HCT116 (cell line): Measurements from ENCODE around the gene COL19A1.

Experiments
- ELF1 ChIP-seq: IDR thresholded peaks from 2 replicates; pipeline ENCODE4 v1.6.1; 2012; ENCODE audit warnings: low read depth, borderline replicate concordance
- EZH2 ChIP-seq: fragments of 200-600 bp; sonication (generic); IDR thresholded peaks from 2 replicates; pipeline ENCODE4 v1.6.1; 2017; ENCODE audit warnings: antibody characterized with exemption, mixed run types
- EZH2phosphoT487 ChIP-seq: fragments of 200-600 bp; IDR thresholded peaks from 2 replicates; pipeline ENCODE4 v1.6.1; 2018; ENCODE audit warnings: antibody characterized with exemption, borderline replicate concordance
- POLR2A ChIP-seq: IDR thresholded peaks from 2 replicates; pipeline ENCODE4 v1.7.0; 2011; ENCODE audit warnings: borderline replicate concordance; ENCODE audit not compliant: insufficient read depth, insufficient read length; ENCODE audit errors: extremely low read depth
- POLR2AphosphoS5 ChIP-seq: IDR thresholded peaks from 2 replicates; pipeline ENCODE4 v1.6.1; 2011; ENCODE audit warnings: mild to moderate bottlenecking, low read depth, low read length, moderate library complexity
- RAD21 ChIP-seq: IDR thresholded peaks from 2 replicates; pipeline ENCODE4 v1.6.1; 2012; ENCODE audit warnings: low read depth, mild to moderate bottlenecking
- SP1 ChIP-seq: IDR thresholded peaks from 2 replicates; pipeline ENCODE4 v1.6.1; 2012; ENCODE audit warnings: low read depth
- TCF7L2 ChIP-seq: IDR thresholded peaks from 2 replicates; pipeline ENCODE4 v1.7.0; 2011; ENCODE audit warnings: borderline replicate concordance, inconsistent platforms; ENCODE audit not compliant: insufficient read depth, insufficient read length; ENCODE audit errors: extremely low read depth
- ZNF274 ChIP-seq: fragments of 200-500 bp; sonication (Bioruptor generic); IDR thresholded peaks from 2 replicates; pipeline ENCODE4 v1.6.1; 2014; ENCODE audit warnings: mild to moderate bottlenecking, low read depth, low read length, inconsistent platforms
- TF ChIP-seq, protein P1 (sequence below), 3 experiments: fragments of 200-600 bp in 1 of 3; sonication (generic) in 1 of 3; IDR thresholded peaks in 2 of 3; conservative IDR thresholded peaks in 1 of 3; 2 replicates each; pipeline ENCODE4 v1.5.1; 2012 to 2017; ENCODE audit warnings: low read depth in 2 of 3, low read length in 2 of 3, antibody characterized with exemption in 1 of 3, borderline replicate concordance in 1 of 3, control low read depth in 1 of 3, mild to moderate bottlenecking in 1 of 3, mixed read lengths in 1 of 3, mixed run types in 1 of 3, moderate library complexity in 1 of 3; ENCODE audit not compliant: insufficient read depth in 1 of 3
- TF ChIP-seq, protein P2 (sequence below): IDR thresholded peaks from 2 replicates; pipeline ENCODE4 v1.6.1; 2012
- TF ChIP-seq, protein P3 (sequence below): IDR thresholded peaks from 2 replicates; pipeline ENCODE4 v1.6.1; 2012

DNA sequence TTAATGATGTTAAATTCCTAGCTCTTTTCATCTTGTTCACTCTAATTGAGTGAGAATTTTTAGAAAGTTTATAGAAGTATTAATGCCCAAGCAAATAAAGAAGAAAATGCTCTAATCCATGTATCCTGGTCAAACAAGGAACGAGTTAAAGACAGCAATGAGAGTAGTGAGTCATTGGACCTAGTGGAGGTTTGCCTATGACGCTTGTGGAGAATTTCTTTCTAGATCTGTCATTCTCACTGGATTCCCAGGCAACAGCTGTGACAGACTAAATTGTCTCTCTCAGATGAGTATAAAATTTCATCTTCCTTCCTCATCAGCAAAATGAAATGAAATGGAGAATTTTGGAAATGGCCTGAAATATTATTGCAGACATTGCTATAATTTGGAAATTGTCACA is 127.9 kb downstream of the COL19A1 start:
- TF ChIP-seq ELF1 (no peak), EZH2 (no peak), EZH2phosphoT487 (no peak), POLR2AphosphoS5 (no peak), POLR2A (no peak), TCF7L2 (no peak), SP1 (no peak), ZNF274 (no peak), RAD21 (no peak)
- TF ChIP-seq, protein P1, sequence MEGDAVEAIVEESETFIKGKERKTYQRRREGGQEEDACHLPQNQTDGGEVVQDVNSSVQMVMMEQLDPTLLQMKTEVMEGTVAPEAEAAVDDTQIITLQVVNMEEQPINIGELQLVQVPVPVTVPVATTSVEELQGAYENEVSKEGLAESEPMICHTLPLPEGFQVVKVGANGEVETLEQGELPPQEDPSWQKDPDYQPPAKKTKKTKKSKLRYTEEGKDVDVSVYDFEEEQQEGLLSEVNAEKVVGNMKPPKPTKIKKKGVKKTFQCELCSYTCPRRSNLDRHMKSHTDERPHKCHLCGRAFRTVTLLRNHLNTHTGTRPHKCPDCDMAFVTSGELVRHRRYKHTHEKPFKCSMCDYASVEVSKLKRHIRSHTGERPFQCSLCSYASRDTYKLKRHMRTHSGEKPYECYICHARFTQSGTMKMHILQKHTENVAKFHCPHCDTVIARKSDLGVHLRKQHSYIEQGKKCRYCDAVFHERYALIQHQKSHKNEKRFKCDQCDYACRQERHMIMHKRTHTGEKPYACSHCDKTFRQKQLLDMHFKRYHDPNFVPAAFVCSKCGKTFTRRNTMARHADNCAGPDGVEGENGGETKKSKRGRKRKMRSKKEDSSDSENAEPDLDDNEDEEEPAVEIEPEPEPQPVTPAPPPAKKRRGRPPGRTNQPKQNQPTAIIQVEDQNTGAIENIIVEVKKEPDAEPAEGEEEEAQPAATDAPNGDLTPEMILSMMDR (IDR thresholded peaks at IDR 0.05 in 2 of 3, conservative IDR thresholded peaks at IDR 0.05 in 1 of 3; ENCODE audit: borderline replicate concordance in 1 of 3, insufficient read depth in 1 of 3, low read depth in 2 of 3, low read length in 2 of 3), result no peak
- TF ChIP-seq, protein P2, sequence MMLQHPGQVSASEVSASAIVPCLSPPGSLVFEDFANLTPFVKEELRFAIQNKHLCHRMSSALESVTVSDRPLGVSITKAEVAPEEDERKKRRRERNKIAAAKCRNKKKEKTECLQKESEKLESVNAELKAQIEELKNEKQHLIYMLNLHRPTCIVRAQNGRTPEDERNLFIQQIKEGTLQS, result no peak
- TF ChIP-seq, protein P3, sequence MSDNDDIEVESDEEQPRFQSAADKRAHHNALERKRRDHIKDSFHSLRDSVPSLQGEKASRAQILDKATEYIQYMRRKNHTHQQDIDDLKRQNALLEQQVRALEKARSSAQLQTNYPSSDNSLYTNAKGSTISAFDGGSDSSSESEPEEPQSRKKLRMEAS, result no peak
